H1 (cell line): ENCODE measurements around the gene IGFALS. TPM values are rescaled to one million over a fixed set of nuclear protein-coding genes. Genes with fewer than 3 reads are reported as not detected.

Experiments
- CTCF ChIA-PET: fragments of 300-600 bp; sonication (Branson Sonifier 250); formaldehyde crosslinking; loops from one replicate; lab custom pipeline; 2021; ENCODE audit not compliant: partially characterized antibody; lab: Charles Lee
- POLR2A ChIA-PET: fragments of 300-600 bp; sonication (Branson Sonifier 250); formaldehyde crosslinking; loops from one replicate; lab custom pipeline; 2021; ENCODE audit warnings: inconsistent platforms; ENCODE audit not compliant: partially characterized antibody; lab: Charles Lee
- DNase-seq, 2 experiments: peaks; one replicate each; pipeline versions ENCODE4 v3.0.0 to v3.0.0-alpha.2; 2010 to 2022; ENCODE audit warnings: low spot score in 2 of 2, low read depth in 1 of 2, mixed read lengths in 1 of 2
- FAIRE-seq: peaks from 2 replicates; lab custom pipeline; 2011; peaks lifted over from hg19 to GRCh38; lab: Jason Lieb, UNC
- H2AFZ ChIP-seq: 2 replicates; pipeline ENCODE4 v1.8.1; 2012; ENCODE audit warnings: low read length, inconsistent platforms
- H2AK5ac ChIP-seq: 2 replicates; pipeline ENCODE4 v1.6.1; 2013; ENCODE audit warnings: low read depth, low read length
- H2BK120ac ChIP-seq: replicated peaks from 2 replicates; pipeline ENCODE3; 2013; ENCODE audit warnings: low read depth, low read length, inconsistent platforms
- H2BK12ac ChIP-seq: 2 replicates; pipeline ENCODE4 v1.6.1; 2013; ENCODE audit warnings: low read depth, low read length
- H2BK15ac ChIP-seq: 2 replicates; pipeline ENCODE4 v1.6.1; 2013; ENCODE audit warnings: low read length
- H2BK20ac ChIP-seq: 2 replicates; pipeline ENCODE4 v1.6.1; 2013; ENCODE audit warnings: low read length
- H2BK5ac ChIP-seq: 2 replicates; pipeline ENCODE4 v1.6.1; 2013; ENCODE audit warnings: low read depth, low read length
- H3K14ac ChIP-seq: 2 replicates; pipeline ENCODE4 v1.6.1; 2013; ENCODE audit warnings: inconsistent platforms; ENCODE audit not compliant: insufficient read length
- H3K18ac ChIP-seq: 2 replicates; pipeline ENCODE4 v1.6.1; 2013; ENCODE audit warnings: low read length; ENCODE audit errors: extremely low read depth
- H3K23ac ChIP-seq: 2 replicates; pipeline ENCODE4 v1.6.1; 2013; ENCODE audit warnings: inconsistent platforms; ENCODE audit not compliant: insufficient read length
- H3K23me2 ChIP-seq: 2 replicates; pipeline ENCODE4 v1.6.1; 2013; ENCODE audit warnings: low read depth, low read length
- H3K27ac ChIP-seq: 2 replicates; pipeline ENCODE4 v1.6.1; 2011; ENCODE audit warnings: low read depth, low read length, inconsistent platforms
- H3K27me3 ChIP-seq, 4 experiments: replicated peaks in 1 of 4; 1 replicate in 1 of 4; 2 replicates in 3 of 4; pipeline versions ENCODE4 v1.6.1 to v1.8.1; 2011 to 2013; ENCODE audit warnings: low read length in 3 of 4, mild to moderate bottlenecking in 3 of 4, inconsistent platforms in 2 of 4, mixed read lengths in 2 of 4, moderate library complexity in 1 of 4; ENCODE audit not compliant: control insufficient read depth in 3 of 4, insufficient read depth in 3 of 4; ENCODE audit errors: extremely low read depth in 1 of 4
- H3K36me3 ChIP-seq, 4 experiments: 2 replicates each; pipeline versions ENCODE4 v1.6.1 to v1.8.1; 2011 to 2013; ENCODE audit warnings: mild to moderate bottlenecking in 4 of 4, low read length in 3 of 4, moderate library complexity in 2 of 4, control low read depth in 1 of 4, inconsistent platforms in 1 of 4; ENCODE audit not compliant: insufficient read depth in 4 of 4, control insufficient read depth in 2 of 4
- H3K4ac ChIP-seq: replicated peaks from 2 replicates; pipeline ENCODE3; 2013; ENCODE audit warnings: low read length, low read depth, mixed read lengths, inconsistent platforms; ENCODE audit not compliant: insufficient read length
- H3K4me1 ChIP-seq, 4 experiments: replicated peaks in 1 of 4; 1 replicate in 1 of 4; 2 replicates in 3 of 4; pipeline versions ENCODE4 v1.6.1 to v1.8.1; 2011 to 2013; ENCODE audit warnings: low read length in 3 of 4, inconsistent platforms in 2 of 4, mixed read lengths in 1 of 4; ENCODE audit not compliant: insufficient read depth in 4 of 4, control insufficient read depth in 3 of 4
- H3K4me2 ChIP-seq, 2 experiments: 2 replicates each; pipeline versions ENCODE4 v1.6.1 to v1.8.1; 2011 to 2013; ENCODE audit warnings: low read depth in 2 of 2, low read length in 2 of 2, control low read depth in 1 of 2, inconsistent platforms in 1 of 2, mild to moderate bottlenecking in 1 of 2; ENCODE audit not compliant: insufficient read depth in 1 of 2
- H3K4me3 ChIP-seq, 4 experiments: fragments of 200-600, 300-600 bp in 1 of 4; sonication (generic), shearing (Covaris generic), sonication (Bioruptor Twin) in 1 of 4; 2 replicates each; pipeline versions ENCODE4 v1.5.1 to v1.8.1; 2011 to 2016; ENCODE audit warnings: low read length in 4 of 4, low read depth in 3 of 4, control low read depth in 2 of 4, inconsistent platforms in 2 of 4, mild to moderate bottlenecking in 2 of 4, mixed read lengths in 1 of 4, moderate library complexity in 1 of 4; ENCODE audit not compliant: insufficient read depth in 2 of 4; ENCODE audit errors: extremely low read depth in 1 of 4
- H3K56ac ChIP-seq: replicated peaks from 2 replicates; pipeline ENCODE3; 2013; ENCODE audit warnings: low read depth, mild to moderate bottlenecking, mixed read lengths, low read length, inconsistent platforms; ENCODE audit not compliant: insufficient read length
- H3K79me1 ChIP-seq: 2 replicates; pipeline ENCODE4 v1.6.1; 2013; ENCODE audit warnings: low read depth, low read length, control low read depth
- H3K79me2 ChIP-seq, 2 experiments: 2 replicates each; pipeline versions ENCODE4 v1.6.1 to v1.8.1; 2012 to 2013; ENCODE audit warnings: low read length in 2 of 2, mild to moderate bottlenecking in 2 of 2, inconsistent platforms in 1 of 2; ENCODE audit not compliant: insufficient read depth in 2 of 2, control insufficient read depth in 1 of 2
- H3K9ac ChIP-seq, 4 experiments: replicated peaks in 1 of 4; 1 replicate in 1 of 4; 2 replicates in 3 of 4; pipeline versions ENCODE4 v1.6.1 to v1.8.1; 2011 to 2013; ENCODE audit warnings: low read depth in 3 of 4, low read length in 3 of 4, control low read depth in 2 of 4, mild to moderate bottlenecking in 2 of 4, moderate library complexity in 2 of 4, inconsistent platforms in 1 of 4; ENCODE audit errors: extremely low read depth in 1 of 4
- H3K9me3 ChIP-seq, 2 experiments: 2 replicates each; pipeline versions ENCODE4 v1.6.1 to v1.8.1; 2012 to 2013; ENCODE audit warnings: mild to moderate bottlenecking in 2 of 2, moderate library complexity in 2 of 2, control low read depth in 1 of 2, inconsistent platforms in 1 of 2, low read depth in 1 of 2, low read length in 1 of 2, mixed read lengths in 1 of 2; ENCODE audit not compliant: insufficient read depth in 2 of 2
- H4K20me1 ChIP-seq, 2 experiments: replicated peaks in 1 of 2; 2 replicates each; pipeline versions ENCODE3 to v1.8.1; 2011 to 2013; ENCODE audit warnings: inconsistent platforms in 2 of 2, low read length in 2 of 2, mild to moderate bottlenecking in 1 of 2; ENCODE audit not compliant: insufficient read depth in 2 of 2, control insufficient read depth in 1 of 2
- H4K5ac ChIP-seq: 2 replicates; pipeline ENCODE4 v1.6.1; 2013; ENCODE audit warnings: low read length, low read depth, mixed read lengths, inconsistent platforms; ENCODE audit not compliant: insufficient read length
- H4K8ac ChIP-seq: 2 replicates; pipeline ENCODE4 v1.8.0; 2013; ENCODE audit warnings: mild to moderate bottlenecking, moderate library complexity, low read length, inconsistent platforms; ENCODE audit not compliant: insufficient read depth; ENCODE audit errors: extremely low read depth
- H4K91ac ChIP-seq: replicated peaks from 2 replicates; pipeline ENCODE3; 2013; ENCODE audit warnings: low read length, mixed read lengths, inconsistent platforms; ENCODE audit not compliant: insufficient read length
- ASH2L ChIP-seq: fragments of 200-600, 300-600 bp; sonication (generic); IDR thresholded peaks from one replicate; pipeline ENCODE4 v1.7.1; 2017; ENCODE audit warnings: low read length
- BCL11A ChIP-seq, 2 experiments: IDR thresholded peaks; one replicate each; pipeline ENCODE4 v1.6.1; 2011; ENCODE audit warnings: low read depth in 2 of 2, low read length in 2 of 2, mild to moderate bottlenecking in 2 of 2
- BRCA1 ChIP-seq: IDR thresholded peaks from 2 replicates; pipeline ENCODE4 v1.6.1; 2012; ENCODE audit warnings: low read depth, low read length, improper control_type of control experiment
- CBX5 ChIP-seq: fragments of 300-800, 300-1000 bp; sonication (generic); IDR thresholded peaks from 2 replicates; pipeline ENCODE4 v1.7.1; 2016; ENCODE audit warnings: antibody characterized with exemption, low read length, low read depth
- CEBPB ChIP-seq: IDR thresholded peaks from 2 replicates; pipeline ENCODE4 v1.6.1; 2012; ENCODE audit warnings: low read depth, low read length
- EP300 ChIP-seq, 2 experiments: IDR thresholded peaks; 1 replicate in 1 of 2; 2 replicates in 1 of 2; pipeline ENCODE4 v1.6.1; 2011 to 2012; ENCODE audit warnings: low read depth in 2 of 2, low read length in 2 of 2, mild to moderate bottlenecking in 2 of 2, borderline replicate concordance in 1 of 2, inconsistent platforms in 1 of 2, moderate library complexity in 1 of 2
- FOSL1 ChIP-seq: IDR thresholded peaks from 2 replicates; pipeline ENCODE4 v1.6.1; 2011; ENCODE audit warnings: mild to moderate bottlenecking, low read depth, low read length, moderate library complexity; ENCODE audit not compliant: insufficient read depth
- GABPA ChIP-seq: IDR thresholded peaks from 2 replicates; pipeline ENCODE4 v1.6.1; 2011; ENCODE audit warnings: mild to moderate bottlenecking, low read length, moderate library complexity, borderline replicate concordance; ENCODE audit not compliant: insufficient read depth
- HDAC6 ChIP-seq: IDR thresholded peaks from one replicate; pipeline ENCODE4 v1.7.1; 2012; ENCODE audit warnings: low read depth, mild to moderate bottlenecking, inconsistent platforms, low read length, moderate library complexity
- MAFK ChIP-seq: IDR thresholded peaks from 2 replicates; pipeline ENCODE4 v1.6.1; 2012; ENCODE audit warnings: low read depth, mild to moderate bottlenecking, improper control_type of control experiment, low read length
- NRF1 ChIP-seq: IDR thresholded peaks from 2 replicates; pipeline ENCODE4 v1.6.1; 2011; ENCODE audit warnings: mild to moderate bottlenecking, low read depth, low read length, improper control_type of control experiment
- POU5F1 ChIP-seq: IDR thresholded peaks from 2 replicates; pipeline ENCODE4 v1.6.1; 2011; ENCODE audit warnings: low read depth, mild to moderate bottlenecking, low read length, moderate library complexity
- SIRT6 ChIP-seq: IDR thresholded peaks from one replicate; pipeline ENCODE4 v1.7.1; 2012; ENCODE audit warnings: low read length, inconsistent platforms
- SP4 ChIP-seq: IDR thresholded peaks from 2 replicates; pipeline ENCODE4 v1.6.1; 2012; ENCODE audit warnings: low read length, inconsistent platforms
- TAF1 ChIP-seq: IDR thresholded peaks from 2 replicates; pipeline ENCODE4 v1.6.1; 2011; ENCODE audit warnings: mild to moderate bottlenecking, low read depth, low read length
- WGBS, 2 experiments: shearing (Covaris generic) in 1 of 2; methylation state at CpG; one replicate each; pipeline versions ENCODE4 v1.1.6 to v1.1.7; 2013 to 2015; ENCODE audit warnings: low lambda C conversion rate in 2 of 2, mixed read lengths in 2 of 2, inconsistent platforms in 1 of 2, low coverage in 1 of 2, missing lambda C conversion rate in 1 of 2; ENCODE audit not compliant: insufficient replicate concordance in 2 of 2, insufficient coverage in 1 of 2, insufficient read length in 1 of 2; ENCODE audit errors: extremely low coverage in 1 of 2, missing lambda C conversion rate in 1 of 2; 5-methylcytosine and 5-hydroxymethylcytosine counted together
- polyA plus RNA-seq, 7 experiments: library from polyadenylated mRNA; depleted of rRNA in 3 of 7; stranded (reverse) in 5 of 7; unstranded in 2 of 7; fragments of >200 nt in 5 of 7; fragments of 200-250 nt in 2 of 7; gene quantifications; 1 replicate in 5 of 7; 2 replicates in 1 of 7; 4 replicates in 1 of 7; pipeline versions ENCODE4 v1.2.1 to v1.2.3, GENCODE V29; 2011 to 2013; ENCODE audit warnings: missing spikeins in 2 of 7, mixed read lengths in 2 of 7
- total RNA-seq: library from RNA; stranded (reverse); fragmentation: NEBNext Ultra II Directional; extraction: Animal tissue kit (Norgen Biotek cat#: 25700); gene quantifications from 2 replicates; pipeline ENCODE4 v1.2.1, GENCODE V29; 2021

IGFALS gene
- total and polyA plus RNA-seq, 2 of the 8 experiments (the other 6 are each of a cell fraction or from before 2014, with no cell fraction given) = not detected

GRCh38 chr16:1766231-1766630 lies 27.3 kb downstream of the IGFALS start:
- no peak overlapping the region for H3K4me2 ChIP-seq
- no peak overlapping the region for H2BK15ac ChIP-seq
- H3K23me2 ChIP-seq = peaks cover 7% of the 10 kb centered on the region; the same call in 1 of the 2 replicates
- H3K79me1 ChIP-seq = no peaks in the 10 kb centered on the region
- DNase-seq (no peak), FAIRE-seq (no peak)
- 96% methylated on average over 18 of the region's 19 CpGs; no CpG with 5 or more reads in 1 of the 2 experiments for WGBS, 2 experiments
- no peak overlapping the region for H3K14ac ChIP-seq
- H3K18ac ChIP-seq = no peak overlapping the region
- H2BK120ac ChIP-seq = no peak overlapping the region
- no peak overlapping the region for H3K23ac ChIP-seq
- H2AK5ac ChIP-seq = no peak overlapping the region
- H4K20me1 ChIP-seq = peaks cover 1 to 13% of the 10 kb centered on the region in 2 experiments
- ChIA-PET POLR2A (interaction anchor here (1.3 to 13.5 kb wide), 2 partner anchors 13 to 88 kb away, joined by 3 to 246 read pairs; partner anchors contain the start of genes JPT2, NUBP2 and SPSB3), CTCF (interaction anchor here (1.3 to 3.1 kb wide), 2 partner anchors 7 to 25 kb away, joined by 3 to 13 read pairs; partner anchors contain the start of genes EME2 and MRPS34)
- no peaks in the 10 kb centered on the region; a peak in 1 of 7 replicates for H3K27me3 ChIP-seq
- no peak overlapping the region for H3K4ac ChIP-seq
- H3K4me3 ChIP-seq = no peak overlapping the region
- no peak overlapping the region for H2AFZ ChIP-seq
- H4K5ac ChIP-seq = no peak overlapping the region
- H3K27ac ChIP-seq = no peak overlapping the region
- no peak overlapping the region for H3K9ac ChIP-seq
- no peak overlapping the region for H2BK20ac ChIP-seq
- H3K56ac ChIP-seq = no peak overlapping the region
- H2BK12ac ChIP-seq = no peak overlapping the region
- H2BK5ac ChIP-seq = no peak overlapping the region
- no peak overlapping the region for H4K91ac ChIP-seq
- H4K8ac ChIP-seq = no peak overlapping the region
- peaks cover 0 to 21% (median 12%) of the 10 kb centered on the region in 4 experiments; a peak in 5 of 7 replicates for H3K4me1 ChIP-seq
- no peaks in the 10 kb centered on the region; a peak in 1 of 4 replicates for H3K9me3 ChIP-seq
- H3K79me2 ChIP-seq = no peaks in the 10 kb centered on the region; a peak in 1 of 4 replicates
- peaks cover 3 to 37% (median 7%) of the 10 kb centered on the region in 4 experiments; a peak in 4 of 8 replicates for H3K36me3 ChIP-seq
- TF ChIP-seq FOSL1 = no peak
- no peak for TF ChIP-seq CBX5
- TF ChIP-seq SP4 = no peak
- no peak for TF ChIP-seq TAF1
- no peak for TF ChIP-seq NRF1
- no peak for TF ChIP-seq MAFK
- TF ChIP-seq EP300 (IDR thresholded peaks at IDR 0.05; ENCODE audit: borderline replicate concordance in 1 of 2, low read depth in 2 of 2, low read length in 2 of 2) = no peak
- no peak for TF ChIP-seq SIRT6
- no peak for TF ChIP-seq BRCA1
- TF ChIP-seq BCL11A (IDR thresholded peaks at IDR 0.05; ENCODE audit: low read depth in 2 of 2, low read length in 2 of 2) = no peak
- no peak for TF ChIP-seq ASH2L
- no peak for TF ChIP-seq HDAC6
- no peak for TF ChIP-seq POU5F1
- TF ChIP-seq CEBPB = no peak
- TF ChIP-seq GABPA = no peak
